IMR-90 (cell line): Measurements from ENCODE around the gene TRMT2A. TPM values are rescaled to one million over a fixed set of nuclear protein-coding genes. Genes with fewer than 3 reads are reported as not detected.

Experiments used
- ATAC-seq: fragments of 200-7000 bp; cut with Tn5 transposase; 2 replicates; pipeline ENCODE4 v1.9.1; 2020; ENCODE audit warnings: low read depth, mild to moderate bottlenecking, moderate library complexity
- BruUV-seq: library from RNA; stranded (reverse); fragments of 400-500 nt; replicated peaks from 2 replicates; lab custom pipeline; 2021; lab: Mats Ljungman, UMichigan
- CTCF ChIA-PET: fragments of 300-600 bp; formaldehyde crosslinking; extraction: SDS; loops from one replicate; lab custom pipeline; 2021; ENCODE audit warnings: antibody characterized with exemption; lab: Yijun Ruan, JAX
- POLR2A ChIA-PET: fragments of 300-600 bp; sonication (Branson Sonifier 250); formaldehyde crosslinking; loops from one replicate; lab custom pipeline; 2022; ENCODE audit warnings: antibody characterized with exemption; ENCODE audit not compliant: unreplicated experiment; lab: Charles Lee
- DNase-seq: peaks from one replicate; pipeline ENCODE4 v3.0.0; 2013
- H2AFZ ChIP-seq: replicated peaks from 2 replicates; pipeline ENCODE3; 2013; ENCODE audit warnings: low read length, mild to moderate bottlenecking; ENCODE audit not compliant: poor library complexity
- H2AK5ac ChIP-seq: 2 replicates; pipeline ENCODE4 v1.6.1; 2013; ENCODE audit warnings: low read depth, low read length, inconsistent platforms
- H2AK9ac ChIP-seq: replicated peaks from 2 replicates; pipeline ENCODE3; 2013; ENCODE audit warnings: mild to moderate bottlenecking, low read depth, low read length, moderate library complexity; ENCODE audit not compliant: poor library complexity
- H2BK120ac ChIP-seq: 2 replicates; pipeline ENCODE4 v1.6.1; 2013; ENCODE audit warnings: low read depth, low read length, inconsistent platforms
- H2BK15ac ChIP-seq: 3 replicates; pipeline ENCODE4 v1.6.1; 2013; ENCODE audit warnings: low read depth, low read length, inconsistent platforms
- H2BK20ac ChIP-seq: 2 replicates; pipeline ENCODE4 v1.6.1; 2013; ENCODE audit warnings: low read depth, mild to moderate bottlenecking, inconsistent platforms, low read length, moderate library complexity
- H2BK5ac ChIP-seq: 2 replicates; pipeline ENCODE4 v1.6.1; 2013; ENCODE audit warnings: mild to moderate bottlenecking, low read depth, low read length, inconsistent platforms; ENCODE audit not compliant: poor library complexity, severe bottlenecking
- H3K14ac ChIP-seq: replicated peaks from 2 replicates; pipeline ENCODE4 v1.6.1; 2013; ENCODE audit warnings: low read depth, low read length, inconsistent platforms
- H3K18ac ChIP-seq: 2 replicates; pipeline ENCODE4 v1.6.1; 2013; ENCODE audit warnings: low read depth, low read length, control low read depth
- H3K23ac ChIP-seq: 2 replicates; pipeline ENCODE4 v1.6.1; 2013; ENCODE audit warnings: low read depth, low read length, inconsistent platforms
- H3K27ac ChIP-seq: 2 replicates; pipeline ENCODE4 v1.5.1; 2013; ENCODE audit warnings: mild to moderate bottlenecking, control low read depth, low read length; ENCODE audit not compliant: insufficient read depth
- H3K27me3 ChIP-seq: 2 replicates; pipeline ENCODE4 v1.6.1; 2013; ENCODE audit warnings: low read length; ENCODE audit not compliant: control insufficient read depth, insufficient read depth
- H3K36me3 ChIP-seq: 2 replicates; pipeline ENCODE4 v1.6.1; 2013; ENCODE audit warnings: low read length, mixed read lengths; ENCODE audit not compliant: control insufficient read depth, insufficient read depth
- H3K4ac ChIP-seq: 2 replicates; pipeline ENCODE4 v1.6.1; 2013; ENCODE audit warnings: low read depth, low read length, inconsistent platforms
- H3K4me1 ChIP-seq: 2 replicates; pipeline ENCODE4 v1.6.1; 2013; ENCODE audit warnings: low read length, mixed read lengths; ENCODE audit not compliant: control insufficient read depth, insufficient read depth
- H3K4me2 ChIP-seq: 2 replicates; pipeline ENCODE4 v1.6.1; 2013; ENCODE audit warnings: low read depth, mild to moderate bottlenecking, control low read depth, low read length, moderate library complexity
- H3K4me3 ChIP-seq: 2 replicates; pipeline ENCODE4 v1.5.1; 2013; ENCODE audit warnings: low read depth, mild to moderate bottlenecking, control low read depth, low read length, moderate library complexity; ENCODE audit not compliant: insufficient read depth
- H3K56ac ChIP-seq: 2 replicates; pipeline ENCODE4 v1.6.1; 2013; ENCODE audit warnings: low read length, inconsistent platforms; ENCODE audit not compliant: insufficient read depth; ENCODE audit errors: extremely low read depth
- H3K79me1 ChIP-seq, 2 experiments: 2 replicates each; pipeline ENCODE4 v1.6.1; 2013; ENCODE audit warnings: low read length in 2 of 2, inconsistent platforms in 1 of 2, low read depth in 1 of 2
- H3K9ac ChIP-seq: 2 replicates; pipeline ENCODE4 v1.6.1; 2013; ENCODE audit warnings: low read depth, low read length, control low read depth
- H3K9me1 ChIP-seq: 2 replicates; pipeline ENCODE4 v1.6.1; 2013; ENCODE audit warnings: low read length, inconsistent platforms; ENCODE audit not compliant: insufficient read depth
- H3K9me3 ChIP-seq: 2 replicates; pipeline ENCODE4 v1.6.1; 2013; ENCODE audit warnings: low read length; ENCODE audit not compliant: control insufficient read depth, insufficient read depth
- H4K20me1 ChIP-seq: 2 replicates; pipeline ENCODE4 v1.6.1; 2013; ENCODE audit warnings: low read length, inconsistent platforms; ENCODE audit not compliant: insufficient read depth
- H4K5ac ChIP-seq: 2 replicates; pipeline ENCODE4 v1.6.1; 2013; ENCODE audit warnings: mild to moderate bottlenecking, low read depth, low read length, control low read depth
- H4K8ac ChIP-seq, 2 experiments: 2 replicates each; pipeline ENCODE4 v1.6.1; 2013; ENCODE audit warnings: low read depth in 2 of 2, low read length in 2 of 2, control low read depth in 1 of 2, inconsistent platforms in 1 of 2
- H4K91ac ChIP-seq: 2 replicates; pipeline ENCODE4 v1.6.1; 2013; ENCODE audit warnings: low read depth, low read length, inconsistent platforms; ENCODE audit not compliant: insufficient read depth
- BHLHE40 ChIP-seq: fragments of 150-350 bp; IDR thresholded peaks from 2 replicates; pipeline ENCODE4 v1.6.1; 2016; ENCODE audit warnings: mild to moderate bottlenecking, low read depth, low read length
- CEBPB ChIP-seq: IDR thresholded peaks from 2 replicates; pipeline ENCODE4 v1.6.1; 2012; ENCODE audit warnings: low read depth, low read length, improper control_type of control experiment
- CHD1 ChIP-seq: IDR thresholded peaks from 2 replicates; pipeline ENCODE4 v1.6.1; 2012; ENCODE audit warnings: low read depth, low read length, improper control_type of control experiment
- ELK1 ChIP-seq: fragments of 150-350 bp; IDR thresholded peaks from 2 replicates; pipeline ENCODE4 v1.6.1; 2016; ENCODE audit warnings: low read depth, mild to moderate bottlenecking, low read length, moderate library complexity, borderline replicate concordance
- MAFK ChIP-seq: IDR thresholded peaks from 2 replicates; pipeline ENCODE4 v1.6.1; 2012; ENCODE audit warnings: low read depth, low read length, improper control_type of control experiment
- MXI1 ChIP-seq: IDR thresholded peaks from 2 replicates; pipeline ENCODE4 v1.6.1; 2012; ENCODE audit warnings: low read depth, mild to moderate bottlenecking, low read length, moderate library complexity, borderline replicate concordance
- POLR2A ChIP-seq: IDR thresholded peaks from 2 replicates; pipeline ENCODE4 v1.6.1; 2012; ENCODE audit warnings: mild to moderate bottlenecking, low read depth, low read length
- RCOR1 ChIP-seq: IDR thresholded peaks from 2 replicates; pipeline ENCODE4 v1.6.1; 2012; ENCODE audit warnings: mild to moderate bottlenecking, low read length, improper control_type of control experiment; ENCODE audit not compliant: insufficient replicate concordance
- RFX5 ChIP-seq: IDR thresholded peaks from 2 replicates; pipeline ENCODE4 v1.8.0; 2012; ENCODE audit warnings: low read depth, mild to moderate bottlenecking, low read length, moderate library complexity
- SMC3 ChIP-seq: fragments of 150-350 bp; IDR thresholded peaks from 2 replicates; pipeline ENCODE4 v1.6.1; 2016; ENCODE audit warnings: low read depth, mild to moderate bottlenecking, antibody characterized with exemption, low read length, moderate library complexity
- USF2 ChIP-seq: fragments of 150-350 bp; IDR thresholded peaks from 2 replicates; pipeline ENCODE4 v1.6.1; 2017; ENCODE audit warnings: mild to moderate bottlenecking, antibody characterized with exemption, low read length, low read depth
- WGBS, 2 experiments: methylation state at CpG; one replicate each; pipeline versions ENCODE4 v1.1.5 to v1.1.7; 2013; ENCODE audit warnings: missing lambda C conversion rate in 2 of 2; ENCODE audit not compliant: insufficient read length in 1 of 2; ENCODE audit errors: extremely low coverage in 2 of 2; 5-methylcytosine and 5-hydroxymethylcytosine counted together
- dilution Hi-C: fragments of 300-500 bp; cut with HindIII; formaldehyde crosslinking; loops from one replicate; pipeline ENCODE4 v1.14.3; 2018; ENCODE audit warnings: low sequenced_read_pairs; ENCODE audit not compliant: unreplicated experiment
- in situ Hi-C: fragments of 300-500 bp; cut with MboI; formaldehyde crosslinking; loops from 3 replicates; pipeline ENCODE4 v1.14.3; 2019; ENCODE audit warnings: low sequenced_read_pairs, inconsistent platforms, mixed read lengths
- intact Hi-C: fragments of 100-400 bp; cut with micrococcal nuclease; formaldehyde crosslinking; loops from 2 replicates; pipeline ENCODE4 v1.10.0; 2022
- polyA plus RNA-seq, 3 experiments: library from polyadenylated mRNA; depleted of rRNA; stranded (reverse); fragments of >200 nt; gene quantifications; 2 replicates each; pipeline ENCODE4 v1.2.3, GENCODE V29; 2012; ENCODE audit warnings: low replicate concordance in 1 of 3
- total RNA-seq: library from RNA; depleted of rRNA; stranded (reverse); fragments of >200 nt; gene quantifications from 2 replicates; pipeline ENCODE4 v1.2.3, GENCODE V29; 2012

Gene TRMT2A
- total and polyA plus RNA-seq, 2 of the 4 experiments (the other 2 are of a cell fraction): 22.0 to 39.1 TPM

- ChIA-PET POLR2A (no interaction called here), CTCF (interaction anchor here (0.6 kb wide), 1 partner anchor 76 kb away, joined by 9 read pairs; no protein-coding TSS in a partner anchor)
- no peak overlapping the region for H3K14ac ChIP-seq
- peaks cover 64% of the 10 kb centered on the region for H3K36me3 ChIP-seq
- no peak overlapping the region for H2AK5ac ChIP-seq
- H3K56ac ChIP-seq: no peak overlapping the region
- H2BK20ac ChIP-seq: no peak overlapping the region
- in situ Hi-C loops (no loop called here), intact Hi-C loops (no loop called here), dilution Hi-C loops (no loop called here)
- no peak overlapping the region for H4K5ac ChIP-seq
- peaks cover 17% of the 10 kb centered on the region for H3K4me1 ChIP-seq
- no peak overlapping the region for H2BK120ac ChIP-seq
- no peaks in the 10 kb centered on the region for H3K9me3 ChIP-seq
- peaks cover 22% of the 10 kb centered on the region for H3K9me1 ChIP-seq
- TF ChIP-seq SMC3: no peak
- TF ChIP-seq CEBPB: no peak
- TF ChIP-seq ELK1: no peak
- TF ChIP-seq USF2: no peak
- no peak for TF ChIP-seq RFX5
- TF ChIP-seq MAFK: no peak
- TF ChIP-seq BHLHE40: no peak
- TF ChIP-seq RCOR1: no peak
- no peak for TF ChIP-seq CHD1
- no peak for TF ChIP-seq POLR2A
- no peak for TF ChIP-seq MXI1
- H3K4me2 ChIP-seq: no peak overlapping the region
- H2BK15ac ChIP-seq: no peak overlapping the region
- H3K79me1 ChIP-seq: peaks cover 24 to 89% of the 10 kb centered on the region in 2 experiments
- BruUV-seq: no TSS peak
- ATAC-seq (no peak), DNase-seq (no peak)
- H3K27ac ChIP-seq: no peak overlapping the region
- no peak overlapping the region for H3K23ac ChIP-seq
- H3K27me3 ChIP-seq: no peaks in the 10 kb centered on the region
- H3K4me3 ChIP-seq: no peak overlapping the region
- no peak overlapping the region for H4K91ac ChIP-seq
- no peak overlapping the region for H3K18ac ChIP-seq
- WGBS, 2 experiments: 98% methylated on average over 7 of the region's 14 CpGs; no CpG with 5 or more reads in 1 of the 2 experiments
- H2BK5ac ChIP-seq: no peak overlapping the region
- H4K8ac ChIP-seq: no peak overlapping the region
- H2AFZ ChIP-seq: no peak overlapping the region
- H4K20me1 ChIP-seq: peaks cover 75% of the 10 kb centered on the region
- H2AK9ac ChIP-seq: no peak overlapping the region
- H3K9ac ChIP-seq: no peak overlapping the region
- H3K4ac ChIP-seq: no peak overlapping the region
These were observed 29.4 kb downstream of the TRMT2A start for GRCh38 chr22:20087319-20088262.
